Measurements from ENCODE around the gene FER1L5. TPM values are rescaled to one million over a fixed set of nuclear protein-coding genes. Genes with fewer than 3 reads are reported as not detected.

Gene FER1L5
- total and polyA plus RNA-seq, 2 experiments from 2014 or later = 0.18 to 0.76 TPM

- Mint-ChIP-seq H3K27me3 (ENCODE audit: insufficient read depth, low read depth, poor library complexity) (peaks cover 4% of the 10 kb centered on the region), H3K36me3 (ENCODE audit: low read depth) (peaks cover 16% of the 10 kb centered on the region; the same call in 2 of the 3 replicates), H3K4me3 (no peak overlapping the region), H3K4me1 (no peaks in the 10 kb centered on the region), H3K27ac (no peak overlapping the region), H3K9me3 (no peaks in the 10 kb centered on the region)
- no peaks in the 10 kb centered on the region for H3K9me2 ChIP-seq (ENCODE audit: insufficient read depth)
- no peak overlapping the region for H3K27ac ChIP-seq (ENCODE audit: low read depth)
- no peaks in the 10 kb centered on the region for H3K36me3 ChIP-seq (ENCODE audit: insufficient read depth)
- DNase-seq (ENCODE audit: low spot score) (no peak), ATAC-seq (no peak)
- H3F3A ChIP-seq (replicated peaks; ENCODE audit: low read depth) = no peaks in the 10 kb centered on the region
- H3K79me2 ChIP-seq (replicated peaks; ENCODE audit: insufficient read depth) = no peaks in the 10 kb centered on the region
- TF ChIP-seq JUNB (IDR thresholded peaks at IDR 0.05; ENCODE audit: unreplicated experiment) = no peak
- TF ChIP-seq, protein P1, sequence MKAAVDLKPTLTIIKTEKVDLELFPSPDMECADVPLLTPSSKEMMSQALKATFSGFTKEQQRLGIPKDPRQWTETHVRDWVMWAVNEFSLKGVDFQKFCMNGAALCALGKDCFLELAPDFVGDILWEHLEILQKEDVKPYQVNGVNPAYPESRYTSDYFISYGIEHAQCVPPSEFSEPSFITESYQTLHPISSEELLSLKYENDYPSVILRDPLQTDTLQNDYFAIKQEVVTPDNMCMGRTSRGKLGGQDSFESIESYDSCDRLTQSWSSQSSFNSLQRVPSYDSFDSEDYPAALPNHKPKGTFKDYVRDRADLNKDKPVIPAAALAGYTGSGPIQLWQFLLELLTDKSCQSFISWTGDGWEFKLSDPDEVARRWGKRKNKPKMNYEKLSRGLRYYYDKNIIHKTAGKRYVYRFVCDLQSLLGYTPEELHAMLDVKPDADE (IDR thresholded peaks at IDR 0.05) = no peak
- TF ChIP-seq POLR2AphosphoS5 (IDR thresholded peaks at IDR 0.05; ENCODE audit: low read depth) = no peak
- no peak for TF ChIP-seq CREB1 (CRISPR knock-in tag; IDR thresholded peaks at IDR 0.05; ENCODE audit: low read depth)
- TF ChIP-seq, protein P2, sequence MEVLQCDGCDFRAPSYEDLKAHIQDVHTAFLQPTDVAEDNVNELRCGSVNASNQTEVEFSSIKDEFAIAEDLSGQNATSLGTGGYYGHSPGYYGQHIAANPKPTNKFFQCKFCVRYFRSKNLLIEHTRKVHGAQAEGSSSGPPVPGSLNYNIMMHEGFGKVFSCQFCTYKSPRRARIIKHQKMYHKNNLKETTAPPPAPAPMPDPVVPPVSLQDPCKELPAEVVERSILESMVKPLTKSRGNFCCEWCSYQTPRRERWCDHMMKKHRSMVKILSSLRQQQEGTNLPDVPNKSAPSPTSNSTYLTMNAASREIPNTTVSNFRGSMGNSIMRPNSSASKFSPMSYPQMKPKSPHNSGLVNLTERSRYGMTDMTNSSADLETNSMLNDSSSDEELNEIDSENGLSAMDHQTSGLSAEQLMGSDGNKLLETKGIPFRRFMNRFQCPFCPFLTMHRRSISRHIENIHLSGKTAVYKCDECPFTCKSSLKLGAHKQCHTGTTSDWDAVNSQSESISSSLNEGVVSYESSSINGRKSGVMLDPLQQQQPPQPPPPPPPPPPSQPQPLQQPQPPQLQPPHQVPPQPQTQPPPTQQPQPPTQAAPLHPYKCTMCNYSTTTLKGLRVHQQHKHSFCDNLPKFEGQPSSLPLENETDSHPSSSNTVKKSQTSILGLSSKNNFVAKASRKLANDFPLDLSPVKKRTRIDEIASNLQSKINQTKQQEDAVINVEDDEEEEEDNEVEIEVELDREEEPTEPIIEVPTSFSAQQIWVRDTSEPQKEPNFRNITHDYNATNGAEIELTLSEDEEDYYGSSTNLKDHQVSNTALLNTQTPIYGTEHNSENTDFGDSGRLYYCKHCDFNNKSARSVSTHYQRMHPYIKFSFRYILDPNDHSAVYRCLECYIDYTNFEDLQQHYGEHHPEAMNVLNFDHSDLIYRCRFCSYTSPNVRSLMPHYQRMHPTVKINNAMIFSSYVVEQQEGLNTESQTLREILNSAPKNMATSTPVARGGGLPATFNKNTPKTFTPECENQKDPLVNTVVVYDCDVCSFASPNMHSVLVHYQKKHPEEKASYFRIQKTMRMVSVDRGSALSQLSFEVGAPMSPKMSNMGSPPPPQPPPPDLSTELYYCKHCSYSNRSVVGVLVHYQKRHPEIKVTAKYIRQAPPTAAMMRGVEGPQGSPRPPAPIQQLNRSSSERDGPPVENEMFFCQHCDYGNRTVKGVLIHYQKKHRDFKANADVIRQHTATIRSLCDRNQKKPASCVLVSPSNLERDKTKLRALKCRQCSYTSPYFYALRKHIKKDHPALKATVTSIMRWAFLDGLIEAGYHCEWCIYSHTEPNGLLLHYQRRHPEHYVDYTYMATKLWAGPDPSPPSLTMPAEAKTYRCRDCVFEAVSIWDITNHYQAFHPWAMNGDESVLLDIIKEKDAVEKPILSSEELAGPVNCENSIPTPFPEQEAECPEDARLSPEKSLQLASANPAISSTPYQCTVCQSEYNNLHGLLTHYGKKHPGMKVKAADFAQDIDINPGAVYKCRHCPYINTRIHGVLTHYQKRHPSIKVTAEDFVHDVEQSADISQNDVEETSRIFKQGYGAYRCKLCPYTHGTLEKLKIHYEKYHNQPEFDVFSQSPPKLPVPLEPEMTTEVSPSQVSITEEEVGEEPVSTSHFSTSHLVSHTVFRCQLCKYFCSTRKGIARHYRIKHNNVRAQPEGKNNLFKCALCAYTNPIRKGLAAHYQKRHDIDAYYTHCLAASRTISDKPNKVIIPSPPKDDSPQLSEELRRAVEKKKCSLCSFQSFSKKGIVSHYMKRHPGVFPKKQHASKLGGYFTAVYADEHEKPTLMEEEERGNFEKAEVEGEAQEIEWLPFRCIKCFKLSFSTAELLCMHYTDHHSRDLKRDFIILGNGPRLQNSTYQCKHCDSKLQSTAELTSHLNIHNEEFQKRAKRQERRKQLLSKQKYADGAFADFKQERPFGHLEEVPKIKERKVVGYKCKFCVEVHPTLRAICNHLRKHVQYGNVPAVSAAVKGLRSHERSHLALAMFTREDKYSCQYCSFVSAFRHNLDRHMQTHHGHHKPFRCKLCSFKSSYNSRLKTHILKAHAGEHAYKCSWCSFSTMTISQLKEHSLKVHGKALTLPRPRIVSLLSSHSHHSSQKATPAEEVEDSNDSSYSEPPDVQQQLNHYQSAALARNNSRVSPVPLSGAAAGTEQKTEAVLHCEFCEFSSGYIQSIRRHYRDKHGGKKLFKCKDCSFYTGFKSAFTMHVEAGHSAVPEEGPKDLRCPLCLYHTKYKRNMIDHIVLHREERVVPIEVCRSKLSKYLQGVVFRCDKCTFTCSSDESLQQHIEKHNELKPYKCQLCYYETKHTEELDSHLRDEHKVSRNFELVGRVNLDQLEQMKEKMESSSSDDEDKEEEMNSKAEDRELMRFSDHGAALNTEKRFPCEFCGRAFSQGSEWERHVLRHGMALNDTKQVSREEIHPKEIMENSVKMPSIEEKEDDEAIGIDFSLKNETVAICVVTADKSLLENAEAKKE (CRISPR knock-in tag; IDR thresholded peaks at IDR 0.05) = no peak
- TF ChIP-seq EZH2phosphoT487 (IDR thresholded peaks at IDR 0.05; ENCODE audit: unreplicated experiment) = no peak
- TF ChIP-seq ZNF331 (CRISPR knock-in tag; IDR thresholded peaks at IDR 0.05; ENCODE audit: low read depth) = no peak
- TF ChIP-seq ZNF114 (CRISPR knock-in tag; IDR thresholded peaks at IDR 0.05) = no peak
- TF ChIP-seq, protein P3, sequence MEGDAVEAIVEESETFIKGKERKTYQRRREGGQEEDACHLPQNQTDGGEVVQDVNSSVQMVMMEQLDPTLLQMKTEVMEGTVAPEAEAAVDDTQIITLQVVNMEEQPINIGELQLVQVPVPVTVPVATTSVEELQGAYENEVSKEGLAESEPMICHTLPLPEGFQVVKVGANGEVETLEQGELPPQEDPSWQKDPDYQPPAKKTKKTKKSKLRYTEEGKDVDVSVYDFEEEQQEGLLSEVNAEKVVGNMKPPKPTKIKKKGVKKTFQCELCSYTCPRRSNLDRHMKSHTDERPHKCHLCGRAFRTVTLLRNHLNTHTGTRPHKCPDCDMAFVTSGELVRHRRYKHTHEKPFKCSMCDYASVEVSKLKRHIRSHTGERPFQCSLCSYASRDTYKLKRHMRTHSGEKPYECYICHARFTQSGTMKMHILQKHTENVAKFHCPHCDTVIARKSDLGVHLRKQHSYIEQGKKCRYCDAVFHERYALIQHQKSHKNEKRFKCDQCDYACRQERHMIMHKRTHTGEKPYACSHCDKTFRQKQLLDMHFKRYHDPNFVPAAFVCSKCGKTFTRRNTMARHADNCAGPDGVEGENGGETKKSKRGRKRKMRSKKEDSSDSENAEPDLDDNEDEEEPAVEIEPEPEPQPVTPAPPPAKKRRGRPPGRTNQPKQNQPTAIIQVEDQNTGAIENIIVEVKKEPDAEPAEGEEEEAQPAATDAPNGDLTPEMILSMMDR (conservative IDR thresholded peaks at IDR 0.05; ENCODE audit: low read depth in 2 of 2) = no peak
- no peak for TF ChIP-seq STAT1 (IDR thresholded peaks at IDR 0.05; ENCODE audit: unreplicated experiment)
- no peak for TF ChIP-seq NANOG (IDR thresholded peaks at IDR 0.05; ENCODE audit: borderline replicate concordance)
- no peak for TF ChIP-seq EZH2 (IDR thresholded peaks at IDR 0.05; ENCODE audit: low read depth, unreplicated experiment)
- TF ChIP-seq, protein P4, sequence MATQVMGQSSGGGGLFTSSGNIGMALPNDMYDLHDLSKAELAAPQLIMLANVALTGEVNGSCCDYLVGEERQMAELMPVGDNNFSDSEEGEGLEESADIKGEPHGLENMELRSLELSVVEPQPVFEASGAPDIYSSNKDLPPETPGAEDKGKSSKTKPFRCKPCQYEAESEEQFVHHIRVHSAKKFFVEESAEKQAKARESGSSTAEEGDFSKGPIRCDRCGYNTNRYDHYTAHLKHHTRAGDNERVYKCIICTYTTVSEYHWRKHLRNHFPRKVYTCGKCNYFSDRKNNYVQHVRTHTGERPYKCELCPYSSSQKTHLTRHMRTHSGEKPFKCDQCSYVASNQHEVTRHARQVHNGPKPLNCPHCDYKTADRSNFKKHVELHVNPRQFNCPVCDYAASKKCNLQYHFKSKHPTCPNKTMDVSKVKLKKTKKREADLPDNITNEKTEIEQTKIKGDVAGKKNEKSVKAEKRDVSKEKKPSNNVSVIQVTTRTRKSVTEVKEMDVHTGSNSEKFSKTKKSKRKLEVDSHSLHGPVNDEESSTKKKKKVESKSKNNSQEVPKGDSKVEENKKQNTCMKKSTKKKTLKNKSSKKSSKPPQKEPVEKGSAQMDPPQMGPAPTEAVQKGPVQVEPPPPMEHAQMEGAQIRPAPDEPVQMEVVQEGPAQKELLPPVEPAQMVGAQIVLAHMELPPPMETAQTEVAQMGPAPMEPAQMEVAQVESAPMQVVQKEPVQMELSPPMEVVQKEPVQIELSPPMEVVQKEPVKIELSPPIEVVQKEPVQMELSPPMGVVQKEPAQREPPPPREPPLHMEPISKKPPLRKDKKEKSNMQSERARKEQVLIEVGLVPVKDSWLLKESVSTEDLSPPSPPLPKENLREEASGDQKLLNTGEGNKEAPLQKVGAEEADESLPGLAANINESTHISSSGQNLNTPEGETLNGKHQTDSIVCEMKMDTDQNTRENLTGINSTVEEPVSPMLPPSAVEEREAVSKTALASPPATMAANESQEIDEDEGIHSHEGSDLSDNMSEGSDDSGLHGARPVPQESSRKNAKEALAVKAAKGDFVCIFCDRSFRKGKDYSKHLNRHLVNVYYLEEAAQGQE (IDR thresholded peaks at IDR 0.05; ENCODE audit: unreplicated experiment) = no peak
- H2AFZ ChIP-seq = no peak overlapping the region
- H3K4me2 ChIP-seq = no peak overlapping the region
- H3K4me3 ChIP-seq = no peak overlapping the region
- peaks cover 3% of the 10 kb centered on the region; the same call in 1 of the 2 replicates for H4K20me1 ChIP-seq (replicated peaks; ENCODE audit: insufficient read depth)
- H3K4me1 ChIP-seq (ENCODE audit: insufficient read depth) = no peaks in the 10 kb centered on the region
- H3K27me3 ChIP-seq (ENCODE audit: insufficient read depth) = no peaks in the 10 kb centered on the region
Measured at GRCh38 chr2:96700086-96700485, 57.5 kb downstream of the FER1L5 start.
